HG03108 (cell line): Measurements from ENCODE around the gene NSG1.
"Not testable (repeated sequence)": the region's sequence is repeated elsewhere in the genome, so short reads cannot be mapped to it uniquely, and the experiment has no call there.

Source experiments
- ATAC-seq: cut with Tn5 transposase; IDR thresholded peaks from one replicate; pipeline ENCODE4 v1.9.1; 2021; ENCODE audit warnings: moderate library complexity; ENCODE audit not compliant: unreplicated experiment

The NSG1 gene

DNA sequence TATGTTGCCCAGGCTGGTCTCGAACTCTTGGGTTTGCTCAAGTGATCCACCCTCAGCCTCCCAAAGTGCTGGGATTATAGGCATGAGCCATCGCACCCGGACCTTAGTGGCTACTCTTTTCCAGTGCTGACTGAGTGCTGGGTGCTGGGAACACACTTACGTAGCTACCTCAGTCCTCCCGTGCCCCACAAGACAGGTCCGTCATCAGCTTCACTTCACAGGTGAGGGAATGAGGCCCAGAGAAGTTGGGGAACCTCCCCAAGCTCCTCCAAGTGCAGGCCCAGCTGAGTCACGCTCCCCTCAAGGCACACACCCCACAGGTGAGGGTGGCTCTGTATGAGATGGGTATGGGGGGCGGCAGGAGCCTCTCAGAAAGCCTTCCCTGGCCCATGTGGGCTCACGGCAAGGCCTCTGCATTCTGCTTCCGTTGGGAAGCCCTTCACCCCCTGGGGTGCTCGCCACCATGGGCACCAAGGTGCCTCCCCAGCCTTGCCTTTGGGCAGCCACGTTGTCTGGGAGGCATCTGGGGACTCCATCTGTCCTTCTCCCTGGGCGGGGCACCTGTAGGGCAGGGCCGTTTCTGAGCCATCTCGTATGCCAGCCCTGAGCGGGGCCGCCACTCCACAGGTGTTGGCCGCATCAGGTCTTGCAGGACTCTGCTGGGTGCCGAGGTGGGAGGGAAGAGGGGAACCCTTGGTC, 28.4 kb downstream of the NSG1 start:
- no peak for ATAC-seq

- no peak for ATAC-seq
These were observed 29.2 kb downstream of the NSG1 start for GRCh38 chr4:4415806-4416805.

DNA sequence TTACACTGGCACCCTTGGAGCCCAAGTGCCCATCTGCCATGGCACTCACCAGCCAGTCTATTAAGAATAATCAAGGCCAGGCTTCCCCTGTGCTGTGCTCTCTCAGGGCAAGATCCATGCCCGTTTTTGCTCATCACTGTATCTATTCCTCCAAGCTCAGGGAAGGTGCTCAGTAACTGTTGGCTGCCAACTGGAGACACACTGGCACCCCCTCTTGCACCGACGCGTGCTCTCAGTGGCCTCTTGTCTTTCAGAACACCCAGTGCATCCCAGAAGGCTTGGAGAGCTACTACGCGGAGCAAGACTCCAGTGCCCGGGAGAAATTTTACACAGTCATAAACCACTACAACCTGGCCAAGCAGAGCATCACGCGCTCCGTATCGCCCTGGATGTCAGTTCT, 30.1 kb downstream of the NSG1 start:
- ATAC-seq, result no peak

GRCh38 chr4:4417886-4418285, 31.0 kb downstream of the NSG1 start:
- ATAC-seq, result no peak

GRCh38 chr4:4418676-4419390, 31.9 kb downstream of the NSG1 start:
- no peak for ATAC-seq

DNA sequence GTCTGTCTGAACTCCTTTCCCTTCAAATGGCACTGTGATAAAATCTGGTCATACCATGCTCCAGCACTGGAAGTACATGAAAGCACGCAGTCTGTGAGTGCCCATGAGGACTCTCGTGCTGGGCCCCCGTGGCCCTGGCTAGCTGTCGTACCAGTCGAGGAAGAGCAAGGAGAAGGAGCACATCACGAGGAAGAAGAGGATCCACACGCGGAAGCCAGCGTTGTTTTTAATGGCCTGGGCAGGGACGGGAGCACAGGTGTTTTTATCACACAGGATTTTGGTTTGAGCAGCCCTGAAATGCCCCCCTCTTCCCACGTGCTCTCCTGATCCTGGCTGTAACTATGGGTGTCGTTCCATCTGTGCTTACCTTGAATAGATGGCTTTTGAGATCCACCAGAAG, 33.0 kb downstream of the NSG1 start:
- no peak for ATAC-seq

- no peak for ATAC-seq
These were observed 33.5 kb downstream of the NSG1 start for GRCh38 chr4:4420421-4420820.

DNA sequence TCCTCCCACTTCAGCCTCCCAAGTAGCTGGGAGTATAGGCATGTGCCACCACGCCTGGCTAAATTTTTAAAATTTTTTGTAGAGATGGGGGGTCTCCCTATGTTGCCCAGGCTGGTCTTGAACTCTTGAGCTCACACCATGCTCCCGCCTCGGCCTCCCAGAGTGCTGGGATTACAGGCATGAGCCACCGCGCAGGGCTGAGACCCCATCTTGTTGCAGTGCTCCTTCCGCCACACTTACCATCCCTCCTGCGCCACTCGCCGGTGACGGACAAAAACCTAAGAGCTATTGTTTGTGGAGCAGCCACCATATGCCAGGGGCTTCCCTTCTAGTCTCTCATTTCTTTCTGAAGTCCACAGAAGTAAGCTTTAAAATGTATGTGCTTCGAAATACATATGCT, 34.5 kb downstream of the NSG1 start:
- ATAC-seq, result no peak

DNA sequence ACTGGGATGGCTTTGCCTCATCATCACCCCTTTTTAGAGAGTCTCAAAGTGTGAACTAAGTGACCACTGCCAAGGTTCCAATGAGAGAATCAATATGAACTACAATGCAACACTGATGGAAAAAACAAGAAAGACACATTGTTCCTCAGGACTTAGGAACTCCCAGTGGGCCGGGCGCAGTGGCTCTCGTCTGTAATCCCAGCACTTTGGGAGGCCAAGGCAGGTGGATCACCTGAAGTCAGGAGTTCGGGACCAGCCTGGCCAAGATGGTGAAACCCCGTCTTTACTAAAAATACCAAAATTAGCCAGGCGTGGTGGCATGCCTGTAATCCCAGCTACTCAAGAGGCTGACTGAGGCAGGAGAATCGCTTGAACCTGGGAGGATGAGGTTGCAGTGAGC, 35.2 kb downstream of the NSG1 start:
- ATAC-seq, result not testable (repeated sequence)

DNA sequence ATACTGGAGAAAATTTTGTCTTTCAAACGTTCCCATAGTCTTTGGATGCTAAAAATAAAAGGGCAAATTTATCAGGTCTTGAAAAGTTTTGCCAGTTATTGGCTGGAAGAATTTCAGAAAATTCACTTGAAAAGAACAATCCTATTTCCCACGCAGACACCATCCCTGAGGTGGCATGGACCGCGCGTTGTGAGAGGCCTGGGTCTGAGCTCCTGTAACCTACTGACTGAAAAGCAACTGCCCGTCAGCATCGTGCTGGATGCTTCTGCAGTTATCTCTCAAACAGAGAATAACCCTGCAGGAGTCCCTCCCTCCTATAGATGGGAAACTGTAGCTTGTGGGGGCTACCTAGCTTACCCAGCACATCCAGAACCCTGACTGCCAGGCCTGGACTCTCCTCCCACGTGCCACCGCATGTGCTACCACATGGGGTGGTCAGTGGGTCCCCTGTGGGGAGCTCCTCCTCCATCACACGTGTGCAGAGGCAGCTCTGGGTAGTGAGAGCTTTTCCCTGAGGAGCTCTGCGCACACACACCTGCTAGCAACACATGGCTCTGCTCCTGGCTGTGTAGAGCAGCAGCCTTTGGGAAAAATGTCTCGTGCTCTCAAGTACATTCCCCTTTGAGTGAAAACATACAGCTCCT, 36.1 kb downstream of the NSG1 start:
- no peak for ATAC-seq

- ATAC-seq, result no peak
These were observed 37.0 kb downstream of the NSG1 start for GRCh38 chr4:4423706-4424498.

GRCh38 chr4:4424499-4425115, 37.7 kb downstream of the NSG1 start:
- no peak for ATAC-seq

DNA sequence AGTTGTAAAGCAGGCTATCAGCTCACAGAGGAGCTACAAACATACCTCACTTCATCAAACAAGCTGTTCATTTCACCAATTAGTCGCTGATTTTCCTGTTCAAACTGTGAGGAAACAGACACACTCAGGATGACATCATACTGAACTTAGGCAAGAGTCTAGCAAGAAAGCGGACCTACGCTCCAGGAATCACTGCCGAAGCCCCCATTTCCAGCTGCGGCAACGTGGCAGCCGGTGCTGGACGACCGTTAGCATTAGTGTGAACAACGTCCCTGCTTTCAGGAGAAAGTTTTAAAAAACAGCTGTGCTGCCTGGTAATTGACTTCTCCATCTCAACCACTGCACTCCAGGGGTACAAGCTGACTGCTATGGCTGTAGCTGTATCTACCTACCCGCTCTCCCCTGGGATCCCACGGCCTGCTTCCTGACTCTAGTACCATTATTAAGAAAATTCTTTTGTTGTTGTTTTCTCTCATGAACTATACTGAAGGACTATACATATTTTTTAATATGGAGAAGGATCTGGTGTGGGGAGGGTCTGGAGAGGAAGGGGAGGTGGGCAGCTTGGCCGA, 38.3 kb downstream of the NSG1 start:
- no peak for ATAC-seq

- no peak for ATAC-seq
These were observed 38.8 kb downstream of the NSG1 start for GRCh38 chr4:4425696-4426095.

GRCh38 chr4:4426511-4427120, 39.7 kb downstream of the NSG1 start:
- no peak for ATAC-seq

GRCh38 chr4:4427121-4427870, 40.4 kb downstream of the NSG1 start:
- ATAC-seq, result no peak

DNA sequence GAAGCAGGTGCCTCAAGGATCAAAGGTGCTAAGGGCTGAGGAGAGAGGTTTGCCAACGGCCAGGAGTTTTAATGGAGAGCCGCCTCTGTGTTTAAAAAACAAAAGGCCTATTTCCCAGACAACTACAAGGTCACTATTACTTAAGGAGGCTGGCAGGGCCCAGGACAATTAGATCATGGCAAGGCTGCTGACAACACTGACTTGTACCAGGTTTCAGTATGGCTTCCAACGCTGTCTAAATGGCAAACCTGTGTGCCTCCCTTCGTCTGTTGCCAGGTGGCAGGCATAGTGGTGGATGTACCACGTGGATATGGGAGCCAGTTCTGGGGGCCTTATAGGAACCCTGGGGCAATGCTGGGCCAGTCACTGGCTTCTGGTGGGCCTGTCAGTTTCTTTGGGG, 41.0 kb downstream of the NSG1 start:
- ATAC-seq, result no peak
